Renal pelvis (tissue), 4 donors: ENCODE results near the gene S1PR2. TPM values are rescaled to one million over a fixed set of nuclear protein-coding genes. Genes with fewer than 3 reads are reported as not detected.
"Not testable (repeated sequence)": the region's sequence is repeated elsewhere in the genome, so short reads cannot be mapped to it uniquely, and the experiment has no call there.

Experiments used
- DNase-seq: peaks from one replicate; pipeline ENCODE4 v3.0.0-alpha.2; 2013
- polyA plus RNA-seq, 3 donors: library from polyadenylated mRNA; unstranded; fragments of 120-200 nt; gene quantifications; one replicate each; pipeline ENCODE4 v1.2.1, GENCODE V29; 2013; ENCODE audit not compliant: insufficient read length in 3 of 3

The S1PR2 gene
- polyA plus RNA-seq, 3 donors, result 12.1 to 13.5 (median 12.3) TPM

DNA sequence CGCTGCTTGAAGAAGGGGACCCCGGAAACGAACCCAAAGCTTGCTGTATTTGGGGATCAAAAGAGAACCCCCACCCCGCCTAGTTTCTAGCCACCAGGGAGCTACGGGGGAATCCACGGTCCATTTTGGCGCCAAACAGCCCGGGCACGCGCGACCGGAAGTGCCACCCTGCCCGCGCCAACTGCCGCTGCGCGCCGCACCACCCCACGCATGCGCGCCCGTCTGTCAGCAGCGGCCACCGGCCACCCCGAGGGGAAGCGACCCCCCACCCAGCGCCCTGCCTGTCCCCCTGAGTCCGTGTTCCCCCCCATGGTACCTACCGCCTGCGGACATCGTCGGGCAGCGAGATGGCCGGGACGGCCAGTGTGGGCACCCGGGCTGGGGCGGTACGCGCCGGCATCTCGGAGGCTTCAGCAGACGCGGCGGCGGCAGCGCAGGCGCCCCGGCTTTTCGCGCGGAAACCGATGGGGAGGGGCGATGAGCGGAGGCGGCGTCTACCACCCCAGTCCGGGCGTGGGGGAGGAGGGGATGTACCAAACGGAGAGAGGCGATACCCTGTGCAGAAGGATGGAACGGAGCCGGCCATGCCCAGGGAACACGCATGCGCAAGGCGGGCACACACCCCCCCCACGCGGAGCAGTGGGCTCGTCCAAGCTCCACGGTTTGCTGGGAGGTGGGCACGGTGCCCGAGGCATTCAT lies 36.5 kb downstream of the S1PR2 start, which contains the start of gene DNMT1:
Gene DNMT1 (minus strand): TSS at position 454 of the 699 bp plus-strand sequence. CDS start 54 bp downstream, at position 400.
- DNase-seq, result peak; percentile 96

GRCh38 chr19:10193790-10194499 lies 37.2 kb downstream of the S1PR2 start:
- peak; percentile 9 for DNase-seq

DNA sequence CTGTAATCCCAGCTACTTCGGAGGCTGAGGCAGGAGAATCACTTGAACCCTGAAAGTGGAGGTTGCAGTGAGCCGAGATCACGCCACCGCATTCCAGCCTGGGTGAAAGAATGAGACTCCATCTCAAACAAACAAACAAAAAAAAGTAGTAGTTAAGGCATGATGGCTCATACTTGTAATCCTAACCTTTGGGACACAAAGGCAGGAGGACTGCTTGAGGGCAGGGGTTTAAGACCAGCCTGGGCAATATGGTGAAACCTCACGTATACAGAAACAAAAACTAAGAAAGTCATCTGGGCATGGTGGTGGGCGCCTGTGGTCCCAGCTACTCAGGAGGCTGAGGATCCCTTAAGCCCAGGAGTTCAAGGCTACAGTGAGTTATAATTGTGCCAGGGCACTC lies 38.2 kb downstream of the S1PR2 start:
- DNase-seq, result no peak

GRCh38 chr19:10191347-10191746 lies 39.8 kb downstream of the S1PR2 start:
- DNase-seq, result no peak

DNA sequence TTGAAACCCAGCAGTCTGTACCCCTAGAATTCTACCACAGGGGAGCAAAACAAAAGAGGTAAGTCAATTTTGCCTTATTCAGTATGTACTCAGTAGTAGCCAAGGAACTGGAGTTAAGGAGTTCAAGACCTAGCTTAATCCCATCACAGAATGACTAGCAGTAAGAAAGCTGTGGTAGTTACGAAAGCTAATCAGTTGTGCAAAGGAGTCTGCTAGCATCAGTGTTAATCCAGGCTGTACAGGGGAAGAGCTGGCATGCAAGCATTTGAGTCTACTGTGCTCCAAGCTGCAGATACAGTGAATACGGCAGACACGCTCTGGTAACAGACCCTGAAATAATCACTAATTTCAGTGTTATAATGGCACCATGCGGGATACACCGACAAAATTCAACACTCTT lies 41.1 kb downstream of the S1PR2 start:
- DNase-seq, result no peak

DNA sequence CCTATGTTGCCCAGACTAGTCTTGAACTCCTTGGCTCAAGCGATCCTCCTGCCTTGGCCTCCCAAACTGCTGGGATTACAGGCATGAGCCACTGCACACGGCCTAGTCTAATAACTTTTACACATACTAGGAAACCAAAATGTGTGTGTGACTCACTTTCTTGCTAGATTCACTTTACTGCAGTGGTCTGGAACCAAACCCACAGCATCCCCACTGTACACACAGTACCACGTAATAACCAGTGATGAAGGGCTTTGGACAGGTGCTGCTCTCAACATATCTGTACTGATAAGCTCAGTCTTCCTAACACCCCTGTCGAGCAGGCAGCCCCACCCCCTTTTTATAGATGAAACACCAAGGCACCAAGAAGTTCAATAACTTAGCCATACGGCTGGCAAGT lies 41.5 kb downstream of the S1PR2 start:
- no peak for DNase-seq

GRCh38 chr19:10187315-10187714 lies 43.8 kb downstream of the S1PR2 start:
- no peak for DNase-seq

GRCh38 chr19:10184636-10185035 lies 46.5 kb downstream of the S1PR2 start:
- no peak for DNase-seq

GRCh38 chr19:10183926-10184325 lies 47.2 kb downstream of the S1PR2 start:
- DNase-seq, result no peak

DNA sequence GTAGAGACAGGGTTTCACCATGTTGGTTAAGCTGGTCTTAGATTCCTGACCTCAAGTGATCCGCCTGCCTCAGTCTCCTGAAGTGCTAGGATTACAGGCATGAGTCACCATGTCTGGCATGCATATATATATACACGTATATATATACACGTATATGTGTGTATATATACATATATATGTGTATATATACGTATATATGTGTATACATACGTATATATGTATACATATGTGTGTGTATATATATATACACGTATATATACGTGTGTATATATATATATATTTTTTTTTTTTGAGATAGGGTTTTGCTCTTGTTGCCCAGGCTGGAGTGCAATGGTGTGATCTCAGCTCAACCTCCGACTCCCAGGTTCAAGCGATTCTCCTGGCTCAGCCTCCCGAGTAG lies 48.3 kb downstream of the S1PR2 start:
- DNase-seq, result no peak

DNA sequence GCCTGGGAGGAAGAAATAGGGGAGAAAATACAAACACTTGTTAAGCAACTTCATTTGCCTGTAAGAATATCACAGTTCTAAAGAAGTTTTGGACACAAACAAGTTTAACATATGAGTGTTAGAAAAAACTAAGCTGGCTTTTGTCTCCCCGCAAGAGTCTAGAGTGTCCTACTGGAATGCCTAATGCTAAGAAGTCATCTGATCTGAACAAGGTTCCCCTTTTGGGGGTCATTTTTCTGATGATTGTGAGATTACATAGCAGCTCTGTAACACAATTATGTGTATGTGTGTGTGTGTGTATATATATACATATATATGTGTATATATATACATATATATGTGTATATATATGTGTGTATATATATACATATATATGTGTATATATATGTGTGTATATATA lies 49.1 kb downstream of the S1PR2 start:
- DNase-seq, result no peak

DNA sequence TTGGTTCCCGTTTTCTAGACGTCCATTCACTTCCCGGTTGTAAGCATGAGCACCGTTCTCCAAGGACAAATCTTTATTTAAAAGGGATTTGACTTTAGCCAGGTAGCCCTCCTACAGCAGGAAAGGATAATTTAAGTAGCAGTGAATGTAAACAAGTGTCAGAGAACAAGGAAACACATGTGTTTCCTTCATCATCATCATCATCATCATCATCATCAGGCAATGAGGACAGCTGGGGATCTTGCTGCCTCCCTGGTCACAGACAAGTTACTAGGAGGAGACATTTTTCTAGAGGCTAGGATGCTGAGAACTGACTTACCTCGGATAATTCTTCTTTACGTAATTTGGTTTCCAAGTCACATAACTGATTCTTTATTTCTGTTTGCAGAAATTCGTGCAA lies 50.7 kb downstream of the S1PR2 start:
- DNase-seq, result no peak

GRCh38 chr19:10180024-10180423 lies 51.1 kb downstream of the S1PR2 start:
- DNase-seq, result not testable (repeated sequence)

DNA sequence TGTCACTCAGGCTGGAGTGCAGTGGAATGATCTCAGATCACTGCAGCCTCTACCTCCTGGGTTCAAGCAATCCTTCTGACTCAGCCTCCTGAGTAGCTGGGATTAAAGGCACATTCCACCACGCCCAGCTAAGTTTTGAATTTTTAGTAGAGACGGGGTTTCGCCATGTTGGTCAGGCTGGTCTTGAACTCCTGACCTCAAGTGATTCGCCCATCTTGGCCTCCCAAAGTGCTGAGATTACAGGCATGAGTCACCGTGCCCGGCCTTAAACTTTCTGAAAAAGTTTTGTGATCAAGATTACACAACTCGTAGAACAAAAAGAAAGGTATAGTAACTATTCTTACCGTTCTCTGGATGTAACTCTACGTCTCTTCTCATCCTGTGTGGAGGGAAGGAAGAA lies 57.6 kb downstream of the S1PR2 start:
- DNase-seq, result no peak

Other genes with a start within 250 kb of the S1PR2 start
- gene COL5A3, start 220.8 kb downstream of the S1PR2 start, polyA plus RNA-seq, result 1 to 10 TPM in 2 of 3 donors, under 1 TPM in 1; 0.99 to 1.4 (median 1.1) TPM
- not detected for gene RDH8, start 217.8 kb downstream of the S1PR2 start, polyA plus RNA-seq
- 10 to 100 TPM; 25.0 to 30.2 (median 27.7) TPM for gene SHFL, start 145.0 kb downstream of the S1PR2 start, polyA plus RNA-seq
- 1 to 10 TPM; 1.6 to 3.9 (median 3.5) TPM for gene ANGPTL6, start 128.7 kb downstream of the S1PR2 start, polyA plus RNA-seq
- gene PPAN, start 125.0 kb downstream of the S1PR2 start, polyA plus RNA-seq, result 10 to 100 TPM; 35.7 to 45.6 (median 36.6) TPM
- 10 to 100 TPM; 14.2 to 19.3 (median 18.4) TPM for gene P2RY11, start 119.6 kb downstream of the S1PR2 start, polyA plus RNA-seq
- gene EIF3G, start 111.4 kb downstream of the S1PR2 start, polyA plus RNA-seq, result 100 to 1,000 TPM; 197 to 223 (median 211) TPM
- 100 to 1,000 TPM; 102 to 125 (median 107) TPM for gene DNMT1, start 36.4 kb downstream of the S1PR2 start, polyA plus RNA-seq
- 10 to 100 TPM; 47.5 to 58.3 (median 58.1) TPM for gene MRPL4, start 20.9 kb upstream of the S1PR2 start, polyA plus RNA-seq
- 1 to 10 TPM; 5.0 to 6.6 (median 5.6) TPM for gene ICAM1, start 39.8 kb upstream of the S1PR2 start, polyA plus RNA-seq
- gene ICAM4, start 55.6 kb upstream of the S1PR2 start, polyA plus RNA-seq, result under 1 TPM; 0.49 to 0.62 (median 0.53) TPM
- gene ICAM5, start 58.6 kb upstream of the S1PR2 start, polyA plus RNA-seq, result under 1 TPM in 2 of 3 donors, not detected in 1; 0.10 to 0.17 TPM
- 10 to 100 TPM in 1 of 3 donors, 1 to 10 TPM in 2; 5.8 to 10.2 (median 7.5) TPM for gene ZGLP1, start 78.5 kb upstream of the S1PR2 start, polyA plus RNA-seq
- 10 to 100 TPM; 18.9 to 25.4 (median 22.1) TPM for gene FDX2, start 84.7 kb upstream of the S1PR2 start, polyA plus RNA-seq
- 10 to 100 TPM; 31.9 to 43.4 (median 37.1) TPM for gene RAVER1, start 102.2 kb upstream of the S1PR2 start, polyA plus RNA-seq
- gene ICAM3, start 108.3 kb upstream of the S1PR2 start, polyA plus RNA-seq, result 10 to 100 TPM in 1 of 3 donors, 1 to 10 TPM in 2; 8.6 to 10.0 (median 9.9) TPM
- gene TYK2, start 149.2 kb upstream of the S1PR2 start, polyA plus RNA-seq, result 100 to 1,000 TPM; 115 to 155 (median 151) TPM
- 100 to 1,000 TPM; 166 to 183 (median 170) TPM for gene CDC37, start 172.2 kb upstream of the S1PR2 start, polyA plus RNA-seq
- 1 to 10 TPM; 2.0 to 2.6 (median 2.1) TPM for gene PDE4A, start 189.2 kb upstream of the S1PR2 start, polyA plus RNA-seq